GM13977 (cell line): ENCODE results near the gene IDS.
"Not testable (repeated sequence)": the region's sequence is repeated elsewhere in the genome, so short reads cannot be mapped to it uniquely, and the experiment has no call there.

ENCODE experiments used
- DNase-seq: peaks from one replicate; pipeline ENCODE4 v3.0.0; 2012; ENCODE audit warnings: low spot score
- CTCF ChIP-seq: IDR thresholded peaks from 2 replicates; pipeline ENCODE4 v1.5.1; 2012; ENCODE audit warnings: mild to moderate bottlenecking, control low read depth; ENCODE audit not compliant: insufficient read depth; ENCODE audit errors: extremely low read depth, missing control alignments
- in situ Hi-C: fragments of 300-500 bp; cut with MboI; formaldehyde crosslinking; loops from one replicate; pipeline ENCODE4 v1.12.0; 2022; ENCODE audit warnings: low sequenced_read_pairs, low pct_unique_long_range_greater_than_20kb, mixed read lengths, inconsistent platforms; ENCODE audit not compliant: unreplicated experiment

The IDS gene

GRCh38 chrX:149491812-149492211, 13.3 kb downstream of the IDS start:
- in situ Hi-C loops = no loop called here
- TF ChIP-seq CTCF = no peak
- no peak for DNase-seq

- DNase-seq = no peak
- in situ Hi-C loops = no loop called here
- no peak for TF ChIP-seq CTCF
These were observed 15.0 kb downstream of the IDS start for GRCh38 chrX:149490100-149490499.

- DNase-seq, in situ Hi-C loops: not testable (repeated sequence)
These were observed 16.6 kb downstream of the IDS start for GRCh38 chrX:149488411-149489052.

- in situ Hi-C loops, DNase-seq: not testable (repeated sequence)
These were observed 17.1 kb downstream of the IDS start for GRCh38 chrX:149488008-149488407.

GRCh38 chrX:149487292-149487691, 17.8 kb downstream of the IDS start:
- no peak for DNase-seq
- in situ Hi-C loops = no loop called here
- TF ChIP-seq CTCF = peak; percentile 17

- no peak for TF ChIP-seq CTCF
- in situ Hi-C loops = no loop called here
- DNase-seq = no peak
These were observed 28.6 kb downstream of the IDS start for GRCh38 chrX:149476513-149476912.

GRCh38 chrX:149473966-149474365, 31.1 kb downstream of the IDS start:
- in situ Hi-C loops = loop anchor here (25.0 kb wide), 1 partner anchor 1437 kb away; no protein-coding TSS in a partner anchor
- DNase-seq = no peak
- TF ChIP-seq CTCF = no peak

- DNase-seq = no peak
- in situ Hi-C loops = loop anchor here (25.0 kb wide), 1 partner anchor 1436 kb away; no protein-coding TSS in a partner anchor
- no peak for TF ChIP-seq CTCF
These were observed 32.0 kb downstream of the IDS start for GRCh38 chrX:149473092-149473491.
